ENCODE results near the gene SASS6. TPM values are rescaled to one million over a fixed set of nuclear protein-coding genes. Genes with fewer than 3 reads are reported as not detected.

Gene SASS6
- total RNA-seq, 1 donor from 2014 or later: 3.4 TPM

GRCh38 chr1:100100202-100100601 is 32.5 kb downstream of the SASS6 start:
- H3K27ac ChIP-seq: no peak overlapping the region
- H3K27me3 ChIP-seq: no peaks in the 10 kb centered on the region
- intact Hi-C loops (cut with DNase I): no loop called here
- no peaks in the 10 kb centered on the region for H3K9me3 ChIP-seq
- H3K36me3 ChIP-seq: peaks cover 0 to 8% of the 10 kb centered on the region in 2 donors
- no peak for DNase-seq (ENCODE audit: extremely low spot score in 2 of 2)
- H3K4me3 ChIP-seq: no peak overlapping the region
- TF ChIP-seq POLR2A (IDR thresholded peaks at IDR 0.05) (no peak), POLR2AphosphoS5 (IDR thresholded peaks at IDR 0.05; ENCODE audit: insufficient read depth in 1 of 2, low read depth in 1 of 2) (no peak)
- TF ChIP-seq, protein P1, sequence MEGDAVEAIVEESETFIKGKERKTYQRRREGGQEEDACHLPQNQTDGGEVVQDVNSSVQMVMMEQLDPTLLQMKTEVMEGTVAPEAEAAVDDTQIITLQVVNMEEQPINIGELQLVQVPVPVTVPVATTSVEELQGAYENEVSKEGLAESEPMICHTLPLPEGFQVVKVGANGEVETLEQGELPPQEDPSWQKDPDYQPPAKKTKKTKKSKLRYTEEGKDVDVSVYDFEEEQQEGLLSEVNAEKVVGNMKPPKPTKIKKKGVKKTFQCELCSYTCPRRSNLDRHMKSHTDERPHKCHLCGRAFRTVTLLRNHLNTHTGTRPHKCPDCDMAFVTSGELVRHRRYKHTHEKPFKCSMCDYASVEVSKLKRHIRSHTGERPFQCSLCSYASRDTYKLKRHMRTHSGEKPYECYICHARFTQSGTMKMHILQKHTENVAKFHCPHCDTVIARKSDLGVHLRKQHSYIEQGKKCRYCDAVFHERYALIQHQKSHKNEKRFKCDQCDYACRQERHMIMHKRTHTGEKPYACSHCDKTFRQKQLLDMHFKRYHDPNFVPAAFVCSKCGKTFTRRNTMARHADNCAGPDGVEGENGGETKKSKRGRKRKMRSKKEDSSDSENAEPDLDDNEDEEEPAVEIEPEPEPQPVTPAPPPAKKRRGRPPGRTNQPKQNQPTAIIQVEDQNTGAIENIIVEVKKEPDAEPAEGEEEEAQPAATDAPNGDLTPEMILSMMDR (IDR thresholded peaks at IDR 0.05): no peak
- no peaks in the 10 kb centered on the region for H3K4me1 ChIP-seq

DNA sequence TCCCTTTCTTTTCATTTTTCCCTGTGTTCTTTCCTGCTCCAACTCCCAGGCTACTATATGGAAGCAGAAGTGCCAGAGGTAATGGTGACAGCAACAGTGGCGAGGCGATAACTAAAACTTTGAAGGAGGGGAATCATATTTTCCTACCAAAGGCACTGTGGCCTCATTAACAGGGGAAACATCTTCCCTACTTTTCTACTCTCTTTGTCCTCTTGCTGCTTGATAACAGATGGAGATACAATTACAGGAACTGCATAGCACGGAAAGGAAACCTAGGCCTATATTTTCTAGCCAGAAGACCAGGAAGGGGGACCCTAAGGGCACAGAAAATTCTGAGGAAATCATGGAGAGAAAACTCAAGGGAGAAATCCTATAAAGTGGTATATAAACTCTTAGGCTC is 42.3 kb downstream of the SASS6 start:
- DNase-seq (ENCODE audit: extremely low spot score in 2 of 2): no peak
- intact Hi-C loops (cut with DNase I): no loop called here
- Histone ChIP-seq H3K36me3 (no peaks in the 10 kb centered on the region), H3K27me3 (no peaks in the 10 kb centered on the region), H3K4me3 (no peak overlapping the region), H3K9me3 (no peaks in the 10 kb centered on the region), H3K27ac (no peak overlapping the region), H3K4me1 (no peaks in the 10 kb centered on the region)
- TF ChIP-seq POLR2AphosphoS5 (IDR thresholded peaks at IDR 0.05; ENCODE audit: insufficient read depth in 1 of 2, low read depth in 1 of 2): no peak
- no peak for TF ChIP-seq POLR2A (IDR thresholded peaks at IDR 0.05)
- TF ChIP-seq, protein P1 (IDR thresholded peaks at IDR 0.05): no peak

- intact Hi-C loops (cut with DNase I): no loop called here
- Histone ChIP-seq H3K4me3 (no peak overlapping the region), H3K27me3 (no peaks in the 10 kb centered on the region), H3K36me3 (no peaks in the 10 kb centered on the region), H3K4me1 (no peaks in the 10 kb centered on the region), H3K9me3 (no peaks in the 10 kb centered on the region), H3K27ac (no peak overlapping the region)
- no peak for DNase-seq (ENCODE audit: extremely low spot score in 2 of 2)
- TF ChIP-seq, protein P1 (IDR thresholded peaks at IDR 0.05): no peak
- TF ChIP-seq POLR2AphosphoS5 (IDR thresholded peaks at IDR 0.05; ENCODE audit: insufficient read depth in 1 of 2, low read depth in 1 of 2) (no peak), POLR2A (IDR thresholded peaks at IDR 0.05) (no peak)
Observed at GRCh38 chr1:100089082-100089481, 43.6 kb downstream of the SASS6 start.

GRCh38 chr1:100087396-100087795 is 45.3 kb downstream of the SASS6 start:
- TF ChIP-seq POLR2AphosphoS5 (IDR thresholded peaks at IDR 0.05; ENCODE audit: insufficient read depth in 1 of 2, low read depth in 1 of 2): no peak
- TF ChIP-seq, protein P1 (IDR thresholded peaks at IDR 0.05): no peak
- TF ChIP-seq POLR2A (IDR thresholded peaks at IDR 0.05): no peak
- intact Hi-C loops (cut with DNase I): no loop called here
- Histone ChIP-seq H3K27me3 (no peaks in the 10 kb centered on the region), H3K9me3 (no peaks in the 10 kb centered on the region), H3K36me3 (peaks cover 0 to under 1% of the 10 kb centered on the region in 2 donors), H3K4me1 (no peaks in the 10 kb centered on the region), H3K4me3 (no peak overlapping the region), H3K27ac (no peak overlapping the region)
- DNase-seq (ENCODE audit: extremely low spot score in 2 of 2): no peak

DNA sequence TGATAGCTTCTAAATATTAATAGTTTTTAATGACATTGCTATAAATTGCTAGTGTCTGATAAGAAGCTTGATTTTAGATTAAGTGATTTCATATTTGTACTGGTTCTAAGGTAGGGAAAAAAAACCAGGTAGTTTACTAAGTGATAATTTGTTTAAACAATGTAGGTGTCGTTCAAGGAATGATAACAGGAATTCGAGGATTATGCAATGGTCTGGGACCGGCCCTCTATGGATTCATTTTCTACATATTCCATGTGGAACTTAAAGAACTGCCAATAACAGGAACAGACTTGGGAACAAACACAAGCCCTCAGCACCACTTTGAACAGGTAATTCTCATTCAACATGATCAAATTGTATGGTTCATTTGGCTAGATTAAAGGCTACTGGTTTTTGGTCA is 52.4 kb downstream of the SASS6 start:
- H3K4me3 ChIP-seq: no peak overlapping the region
- TF ChIP-seq POLR2AphosphoS5 (IDR thresholded peaks at IDR 0.05; ENCODE audit: insufficient read depth in 1 of 2, low read depth in 1 of 2): no peak
- TF ChIP-seq, protein P1 (IDR thresholded peaks at IDR 0.05): no peak
- no peak for TF ChIP-seq POLR2A (IDR thresholded peaks at IDR 0.05)
- H3K4me1 ChIP-seq: peaks cover 10% of the 10 kb centered on the region
- peaks cover 0 to 39% of the 10 kb centered on the region in 2 donors for H3K36me3 ChIP-seq
- H3K9me3 ChIP-seq: no peaks in the 10 kb centered on the region
- intact Hi-C loops (cut with DNase I): no loop called here
- no peak overlapping the region for H3K27ac ChIP-seq
- no peak for DNase-seq (ENCODE audit: extremely low spot score in 2 of 2)
- no peaks in the 10 kb centered on the region for H3K27me3 ChIP-seq
